Activated CD4-positive, alpha-beta T cell treated with anti-CD3 and anti-CD28 coated beads for 1 hour (primary cell): ENCODE measurements around the gene SMC5.
"Not testable (repeated sequence)": the region's sequence is repeated elsewhere in the genome, so short reads cannot be mapped to it uniquely, and the experiment has no call there.

Experiments
- DNase-seq: peaks from one replicate; pipeline ENCODE4 v3.0.0-alpha.2; 2020

Gene SMC5

GRCh38 chr9:70258692-70259511 is at the start of gene SMC5:
Gene SMC5, plus strand, starts transcription at chr9:70258978. Its CDS starts 101 bp downstream, at chr9:70259079.
- DNase-seq, result peak; percentile 86

DNA sequence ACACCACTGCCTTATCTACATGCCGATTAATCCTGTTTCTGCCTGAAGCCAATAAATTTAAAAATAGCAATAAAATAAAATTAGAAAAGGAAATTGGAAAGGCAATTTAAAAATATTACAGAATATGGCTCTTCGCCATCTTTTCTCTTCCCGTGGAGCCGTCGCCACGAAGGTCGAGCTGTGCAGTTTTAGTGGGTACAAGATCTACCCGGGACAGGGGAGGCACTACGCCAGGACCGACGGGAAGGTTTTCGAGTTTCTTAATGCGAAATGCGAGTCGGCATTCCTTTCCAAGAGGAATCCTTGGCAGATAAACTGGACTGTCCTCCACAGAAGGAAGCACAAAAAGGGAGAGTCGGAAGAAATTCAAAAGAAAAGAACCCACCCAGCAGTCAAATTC is 41.7 kb upstream of the SMC5 start:
- no peak for DNase-seq

DNA sequence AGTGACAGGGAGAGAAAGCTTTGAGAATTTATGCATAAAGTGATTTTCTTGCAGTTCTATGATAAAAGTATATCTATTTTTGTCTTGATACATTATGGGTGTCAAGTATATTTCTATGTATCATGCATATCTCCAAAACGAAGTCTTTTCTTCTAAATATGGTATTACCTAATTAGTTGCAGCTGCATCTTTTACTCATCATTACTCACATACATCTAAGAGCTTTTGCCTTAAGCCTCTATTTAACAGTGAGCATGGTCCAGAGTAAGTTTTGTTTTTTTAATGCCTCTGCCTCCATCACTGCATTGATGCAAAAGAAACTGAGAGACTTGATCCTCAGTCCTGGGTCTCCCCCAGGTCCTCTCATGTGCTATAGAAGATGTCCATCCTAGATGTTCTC is 40.0 kb upstream of the SMC5 start:
- no peak for DNase-seq

DNA sequence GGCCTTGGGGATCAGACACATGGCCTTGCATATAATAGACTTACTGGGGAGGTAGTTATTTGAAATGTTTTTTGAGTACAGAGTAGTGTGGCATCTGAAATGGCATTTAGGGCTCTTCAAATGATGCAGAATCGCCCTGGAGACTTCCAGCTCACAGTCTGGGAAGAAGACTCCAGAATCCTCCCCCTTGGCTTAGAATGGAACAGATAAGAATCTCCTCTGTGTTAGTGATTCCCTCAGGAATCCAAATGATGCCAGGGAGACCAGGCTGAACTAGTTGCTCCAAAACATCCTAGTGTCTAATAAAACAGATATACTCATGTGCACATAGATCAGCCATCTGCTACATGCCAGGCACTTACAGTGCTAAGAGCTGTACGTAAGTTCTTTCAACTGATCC is 38.6 kb upstream of the SMC5 start:
- DNase-seq, result no peak

DNA sequence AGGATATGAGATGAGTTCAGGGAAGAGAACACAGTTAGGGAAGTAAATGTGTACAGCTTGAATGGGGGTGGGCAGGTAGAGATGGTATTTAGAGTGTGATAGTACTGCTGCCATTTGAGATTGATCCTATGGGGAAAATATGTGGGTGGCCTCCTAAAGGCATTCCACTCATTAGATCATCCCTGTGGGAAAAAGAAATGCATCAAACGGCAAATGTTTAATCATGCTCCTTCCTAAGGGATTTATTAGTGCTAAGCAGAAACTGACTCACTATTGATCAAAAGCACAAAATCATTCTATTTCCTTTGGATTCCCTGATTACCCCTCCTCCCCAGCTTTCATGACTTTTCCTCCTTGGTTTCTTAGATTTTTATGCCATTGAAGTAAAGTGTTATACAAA is 36.4 kb upstream of the SMC5 start:
- no peak for DNase-seq

DNA sequence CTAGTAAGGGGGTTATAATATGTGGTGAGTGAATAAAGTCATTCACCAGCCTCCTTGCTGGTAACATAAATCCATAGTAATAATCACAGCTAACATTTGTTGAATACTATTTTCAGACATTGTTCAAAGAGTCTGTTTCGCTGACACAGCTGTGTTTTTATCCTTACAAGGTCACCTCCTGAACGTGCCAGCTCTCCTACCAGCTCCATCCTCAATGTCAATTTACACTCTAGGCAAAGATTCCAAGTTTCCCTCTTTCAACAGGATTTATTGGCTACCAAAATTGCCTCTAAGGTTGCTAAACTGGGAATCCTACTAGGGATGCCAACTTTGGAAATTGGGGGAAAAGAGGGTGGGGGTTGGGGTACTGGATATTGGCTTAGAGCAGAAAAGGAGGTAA is 30.7 kb upstream of the SMC5 start:
- no peak for DNase-seq

DNA sequence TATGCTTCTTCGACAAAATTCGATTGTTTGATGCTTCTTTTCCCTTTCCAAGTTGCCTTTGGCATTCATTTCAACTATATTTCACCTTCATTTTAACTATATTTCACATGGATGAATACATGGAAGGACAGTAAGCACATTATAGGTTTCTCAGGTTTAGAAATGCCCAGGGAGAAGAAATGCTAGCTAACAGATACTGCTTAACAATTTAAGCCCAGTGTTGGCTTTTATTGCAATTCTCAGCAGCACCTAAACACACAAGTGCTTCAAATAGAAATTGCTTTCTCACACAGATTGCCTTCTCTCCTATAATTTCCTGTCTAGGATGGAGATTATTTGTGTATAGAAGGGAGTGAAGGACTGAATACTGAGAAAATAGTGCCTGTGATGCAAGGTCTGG is 30.2 kb upstream of the SMC5 start:
- DNase-seq, result no peak

- DNase-seq, result no peak
These were observed 29.8 kb upstream of the SMC5 start for GRCh38 chr9:70229026-70229425.

- no peak for DNase-seq
These were observed 29.2 kb upstream of the SMC5 start for GRCh38 chr9:70229579-70229978.

GRCh38 chr9:70232476-70232875 is 26.3 kb upstream of the SMC5 start:
- DNase-seq, result no peak

DNA sequence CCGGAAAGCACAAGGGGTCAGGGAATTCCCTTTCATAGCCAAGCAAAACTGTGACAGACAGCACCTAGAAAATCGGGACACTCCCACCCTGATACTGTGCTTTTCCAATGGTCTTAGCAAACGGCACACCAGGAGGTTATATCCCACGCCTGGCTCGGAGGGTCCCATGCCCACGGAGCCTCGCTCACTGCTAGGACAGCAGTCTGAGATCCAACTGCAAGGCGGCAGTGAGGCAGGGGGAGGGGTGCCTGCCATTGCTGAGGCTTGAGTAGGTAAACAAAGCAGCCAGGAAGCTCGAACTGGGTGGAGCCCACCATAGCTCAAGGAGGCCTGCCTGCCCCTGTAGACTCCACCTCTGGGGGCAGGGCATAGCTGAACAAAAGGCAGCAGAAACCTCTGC is 24.6 kb upstream of the SMC5 start:
- not testable (repeated sequence) for DNase-seq

- DNase-seq, result not testable (repeated sequence)
These were observed 12.8 kb upstream of the SMC5 start for GRCh38 chr9:70245952-70246351.

DNA sequence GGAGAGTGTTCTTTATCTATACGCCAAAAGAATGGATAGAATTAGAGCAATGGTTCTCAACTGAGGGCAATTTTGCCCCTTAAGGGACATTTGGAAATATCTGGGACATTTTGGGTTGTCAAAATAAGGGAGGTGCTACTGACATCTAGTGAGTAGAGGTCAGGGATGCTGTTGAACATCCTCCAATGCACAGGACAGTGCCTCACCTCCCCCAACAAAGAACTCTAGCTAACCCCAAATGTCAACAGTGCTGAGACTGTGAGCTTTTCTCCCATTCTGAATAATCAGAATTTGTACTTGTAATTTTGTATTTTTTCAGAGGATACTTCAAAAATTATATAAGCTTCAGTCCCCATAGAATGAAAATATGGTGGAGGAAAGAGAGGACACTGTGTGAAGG is 8.6 kb upstream of the SMC5 start:
- DNase-seq, result no peak

DNA sequence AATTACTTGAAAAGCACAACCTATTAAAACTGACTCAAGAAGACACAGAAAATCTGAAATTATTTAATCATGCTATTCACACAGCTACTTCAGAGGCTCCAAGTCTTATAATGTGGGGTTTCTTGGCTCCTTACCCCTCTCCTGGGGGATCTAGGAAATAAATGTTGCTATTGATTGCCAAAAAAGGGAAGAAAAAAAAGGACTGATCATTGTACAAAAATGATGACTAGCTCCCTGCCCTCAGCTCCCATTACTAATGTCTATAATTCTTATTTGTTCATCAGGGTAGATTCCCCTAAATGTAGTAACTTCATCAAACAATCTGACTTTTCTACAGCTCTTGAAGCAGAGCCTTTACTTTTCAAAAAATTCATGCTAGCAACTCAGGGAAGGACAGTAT is 3.3 kb upstream of the SMC5 start:
- no peak for DNase-seq

DNA sequence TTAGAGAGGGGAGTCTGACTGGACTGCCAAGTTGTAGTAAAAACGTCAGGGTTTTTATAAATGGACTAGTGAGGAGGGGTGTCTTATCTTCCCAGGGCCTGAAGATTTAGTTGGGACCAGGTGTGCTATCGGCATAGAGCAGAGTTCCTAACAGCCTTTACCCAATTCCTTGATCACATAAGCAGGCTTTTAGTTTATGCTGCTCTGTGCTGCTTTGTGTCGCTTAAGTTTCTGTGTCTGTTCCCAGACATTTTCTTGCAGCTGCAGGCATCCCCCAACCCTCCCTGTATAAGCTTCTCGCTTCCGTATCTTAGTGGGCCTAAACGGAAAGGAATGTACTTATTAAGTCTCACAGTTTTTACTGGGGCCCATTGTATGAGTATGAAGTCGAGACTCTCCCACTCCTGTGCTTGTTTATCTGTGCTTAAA is 2.6 kb upstream of the SMC5 start:
- DNase-seq, result no peak

DNA sequence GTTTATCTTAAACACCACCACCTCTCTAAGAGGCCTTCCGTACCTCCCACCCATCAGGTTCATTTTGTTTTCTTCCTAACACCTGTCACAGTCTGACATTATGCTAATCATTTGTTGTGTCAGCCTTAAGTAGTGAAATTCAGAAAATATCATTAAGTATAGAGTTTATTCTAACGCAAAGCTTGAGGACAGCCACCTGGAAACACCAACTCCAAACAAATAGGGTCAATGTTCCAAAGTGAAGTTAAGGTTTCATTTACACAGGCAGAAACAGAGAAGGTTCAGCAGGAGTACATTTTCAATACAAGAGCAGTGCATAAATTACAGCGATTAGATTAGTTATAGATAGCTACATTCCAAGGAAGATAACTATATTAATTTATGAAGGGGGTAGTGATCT is 1.3 kb upstream of the SMC5 start:
- DNase-seq, result no peak

GRCh38 chr9:70257991-70258691 is 637 bp upstream of the SMC5 start:
- no peak for DNase-seq

DNA sequence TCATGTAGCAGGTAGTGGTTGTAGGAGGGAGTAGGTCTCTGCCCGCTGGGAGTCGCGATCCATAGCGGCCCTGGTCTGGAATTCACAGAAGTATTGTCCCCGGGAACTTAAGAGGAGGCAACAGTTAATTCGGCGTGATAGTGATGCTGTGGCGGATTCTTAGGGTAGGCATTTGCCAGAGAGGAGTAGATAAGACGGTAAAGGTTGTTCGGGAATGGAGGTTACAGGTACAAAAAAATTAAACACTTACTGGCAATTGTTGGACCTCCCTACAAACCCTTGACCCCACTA is 679 bp downstream of the SMC5 start:
- no peak for DNase-seq

- no peak for DNase-seq
These were observed 1.2 kb downstream of the SMC5 start for GRCh38 chr9:70260007-70260443.

DNA sequence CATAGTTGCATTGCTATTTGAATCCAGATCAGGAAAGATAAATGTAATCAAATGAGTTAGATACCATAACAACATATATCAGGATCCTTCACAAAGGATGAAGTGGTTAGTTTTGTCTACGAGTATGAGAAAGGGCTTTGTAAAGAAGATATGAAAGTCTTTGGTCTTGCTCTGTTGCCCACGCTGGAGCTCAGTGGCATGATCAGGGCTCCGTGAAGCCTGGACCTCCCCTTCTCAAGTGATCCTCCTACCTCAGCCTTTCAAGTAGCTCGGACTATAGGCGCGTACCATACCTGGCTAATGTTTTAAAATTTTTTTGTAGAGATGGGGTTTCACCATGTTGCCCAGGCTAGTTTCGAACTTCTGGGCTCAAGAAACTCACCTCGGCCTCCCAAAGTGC is 1.8 kb downstream of the SMC5 start:
- no peak for DNase-seq

DNA sequence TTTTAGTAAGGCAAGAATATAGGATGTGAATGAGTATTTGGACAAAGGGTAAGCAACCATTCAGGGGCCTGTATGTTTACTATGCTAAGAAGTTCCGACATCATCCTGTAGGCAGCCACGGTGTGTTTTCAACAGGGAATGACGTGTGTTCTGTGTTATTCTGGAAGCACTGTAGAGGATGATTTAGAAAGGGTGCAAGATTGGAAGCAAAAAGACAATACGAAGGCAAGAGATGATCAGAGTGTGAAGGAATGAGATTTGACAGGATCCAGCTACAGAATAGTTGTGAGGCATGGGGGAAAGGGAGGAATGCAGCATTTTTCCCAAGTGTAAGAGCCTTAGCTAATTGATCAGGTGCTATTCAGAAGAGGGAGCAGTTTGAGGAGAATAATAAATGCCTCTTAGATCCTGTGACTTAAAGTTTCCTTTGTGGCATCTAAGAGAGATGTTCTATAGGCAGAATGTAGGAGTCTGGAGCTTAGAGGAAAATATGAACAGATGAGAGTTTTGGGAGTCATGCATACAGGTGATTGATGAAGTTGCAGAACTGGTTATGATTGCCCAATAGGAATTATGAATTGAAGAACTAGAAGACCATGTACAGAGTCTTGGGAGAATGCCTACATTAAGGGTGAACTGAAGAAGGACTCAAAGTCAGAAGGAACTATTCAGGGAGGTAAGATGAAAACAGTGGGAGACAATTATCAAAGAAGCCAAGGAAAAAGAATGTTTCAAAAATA is 2.5 kb downstream of the SMC5 start:
- no peak for DNase-seq

DNA sequence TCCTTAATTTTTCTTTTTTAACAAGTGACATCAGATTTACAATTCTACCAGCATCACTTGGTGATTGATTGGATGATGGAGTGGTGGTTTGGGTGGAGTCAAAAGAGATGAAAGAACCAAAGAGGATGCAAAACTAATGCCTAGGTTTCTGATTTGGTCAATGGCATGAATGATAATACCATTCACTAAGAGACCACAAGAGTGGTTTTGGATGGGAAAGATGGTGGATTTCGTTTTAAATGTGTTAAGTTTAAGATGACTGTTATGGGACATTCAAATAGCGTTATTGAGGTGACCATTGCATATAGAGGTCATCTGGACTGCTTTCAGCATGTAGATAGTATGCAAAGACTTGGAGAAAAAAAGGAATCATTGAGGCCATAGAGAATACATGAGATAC is 3.6 kb downstream of the SMC5 start:
- no peak for DNase-seq

DNA sequence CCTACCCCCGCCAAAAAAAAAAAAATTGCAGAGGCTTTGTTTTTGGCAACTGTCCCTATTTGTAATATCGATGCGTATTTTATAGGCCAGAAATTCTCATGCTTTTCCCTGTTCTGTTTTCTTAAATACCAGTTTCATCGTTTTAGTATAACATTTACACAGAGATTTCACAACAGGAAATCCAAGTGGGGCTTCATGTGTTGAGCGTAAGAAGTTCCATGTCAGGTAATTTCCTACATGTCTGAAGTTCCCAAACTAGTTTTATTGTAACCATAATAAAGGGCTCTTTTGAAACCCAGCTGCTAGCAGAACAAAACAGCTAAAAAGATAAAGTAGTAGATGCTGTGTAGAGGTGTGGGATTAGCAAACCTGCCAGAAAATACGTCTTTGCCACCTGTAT is 4.2 kb downstream of the SMC5 start:
- no peak for DNase-seq

DNA sequence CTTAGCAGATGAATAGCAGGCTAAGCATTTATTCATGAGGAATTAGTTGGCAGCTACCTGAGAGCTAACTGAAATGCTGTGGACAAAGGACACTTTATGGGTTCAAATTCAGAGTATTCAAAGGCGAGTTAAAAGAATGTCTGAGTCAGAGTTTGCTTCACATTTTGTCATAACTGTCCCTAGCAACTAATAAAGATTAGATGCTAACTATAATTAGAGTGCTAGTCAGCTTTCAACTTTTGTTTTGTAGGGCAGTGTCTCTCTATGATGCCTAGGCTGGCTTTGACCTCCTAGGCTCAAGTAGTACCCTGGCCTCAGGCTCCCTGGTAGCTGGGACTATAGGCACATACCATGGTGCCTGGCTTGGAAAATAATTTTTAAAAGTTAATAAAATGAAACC is 4.6 kb downstream of the SMC5 start:
- no peak for DNase-seq
